HG03097 (cell line): Measurements from ENCODE around the gene ZBTB20.
"Not testable (repeated sequence)": the region's sequence is repeated elsewhere in the genome, so short reads cannot be mapped to it uniquely, and the experiment has no call there.

ENCODE experiments used
- ATAC-seq: cut with Tn5 transposase; IDR thresholded peaks from one replicate; pipeline ENCODE4 v1.9.1; 2021; ENCODE audit not compliant: unreplicated experiment, low FRiP score

Gene ZBTB20

GRCh38 chr3:114847564-114847963 lies 299.5 kb downstream of the ZBTB20 start:
- no peak for ATAC-seq

GRCh38 chr3:114846779-114847178 lies 300.3 kb downstream of the ZBTB20 start:
- ATAC-seq: no peak

GRCh38 chr3:114846252-114846651 lies 300.8 kb downstream of the ZBTB20 start:
- ATAC-seq: no peak

- no peak for ATAC-seq
Observed at GRCh38 chr3:114841515-114841914, 305.6 kb downstream of the ZBTB20 start.

GRCh38 chr3:114839476-114839875 lies 307.6 kb downstream of the ZBTB20 start:
- ATAC-seq: no peak

GRCh38 chr3:114838025-114838424 lies 309.1 kb downstream of the ZBTB20 start:
- no peak for ATAC-seq

- ATAC-seq: no peak
Observed at GRCh38 chr3:114834175-114834940, 312.7 kb downstream of the ZBTB20 start.

GRCh38 chr3:114831861-114832260 lies 315.2 kb downstream of the ZBTB20 start:
- ATAC-seq: no peak

- ATAC-seq: no peak
Observed at GRCh38 chr3:114830652-114831051, 316.4 kb downstream of the ZBTB20 start.

- no peak for ATAC-seq
Observed at GRCh38 chr3:114829783-114830182, 317.3 kb downstream of the ZBTB20 start.

GRCh38 chr3:114827495-114827894 lies 319.6 kb downstream of the ZBTB20 start:
- ATAC-seq: peak; percentile 65

- no peak for ATAC-seq
Observed at GRCh38 chr3:114824014-114824413, 323.1 kb downstream of the ZBTB20 start.

GRCh38 chr3:114823061-114823460 lies 324.0 kb downstream of the ZBTB20 start:
- no peak for ATAC-seq

GRCh38 chr3:114816052-114816451 lies 331.0 kb downstream of the ZBTB20 start:
- no peak for ATAC-seq

GRCh38 chr3:114812541-114813238 lies 334.4 kb downstream of the ZBTB20 start:
- ATAC-seq: not testable (repeated sequence)

- ATAC-seq: peak; percentile 98
Observed at GRCh38 chr3:114809668-114810413, 337.2 kb downstream of the ZBTB20 start.

- no peak for ATAC-seq
Observed at GRCh38 chr3:114804099-114804498, 343.0 kb downstream of the ZBTB20 start.

GRCh38 chr3:114803042-114803695 lies 343.9 kb downstream of the ZBTB20 start:
- ATAC-seq: no peak

- no peak for ATAC-seq
Observed at GRCh38 chr3:114800272-114801031, 346.6 kb downstream of the ZBTB20 start.

GRCh38 chr3:114799816-114800215 lies 347.3 kb downstream of the ZBTB20 start:
- ATAC-seq: no peak
